ENCODE measurements around the gene CIC. TPM values are rescaled to one million over a fixed set of nuclear protein-coding genes. Genes with fewer than 3 reads are reported as not detected.
A peak's percentile ranks its signal among the peaks of the same experiment; 100 is the strongest.

CIC gene
- total RNA-seq, 4 donors from 2014 or later = 27.0 to 74.1 (median 41.3) TPM

DNA sequence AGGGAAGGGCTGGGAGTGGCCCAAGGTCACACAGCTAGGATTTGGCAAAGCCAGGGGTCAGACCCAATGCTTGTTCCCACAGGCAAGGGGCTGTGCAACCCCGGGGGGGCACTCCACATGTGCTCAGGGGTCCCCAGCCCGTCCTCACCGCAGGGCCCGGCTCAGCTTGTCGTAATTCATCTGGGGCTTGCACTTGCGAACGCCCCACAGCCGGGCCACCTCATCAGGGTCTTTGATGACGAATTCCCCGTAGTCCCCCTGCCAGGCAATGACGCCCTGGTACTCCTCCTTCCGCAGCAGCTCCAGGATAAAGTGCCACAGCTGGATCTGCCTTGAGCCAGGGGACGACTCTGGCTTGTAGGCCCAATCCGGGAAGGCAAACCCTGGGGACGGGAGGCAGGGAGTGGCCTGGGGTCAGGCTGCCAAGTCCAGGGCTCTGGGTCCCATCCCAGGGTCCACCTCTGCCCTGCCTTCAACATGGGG, 18.8 kb upstream of the CIC start:
- H3K27me3 ChIP-seq = no peaks in the 10 kb centered on the region
- 3 to 33% methylated on average over 10 to 15 of the region's 15 CpGs for WGBS, 2 donors
- peak overlapping the region; percentile 98 to 100 (median 100) for H3K27ac ChIP-seq
- H3K36me3 ChIP-seq = peaks cover 0 to 34% (median 0%) of the 10 kb centered on the region in 3 donors
- peaks cover 0 to 78% (median 52%) of the 10 kb centered on the region in 4 donors for H3K4me1 ChIP-seq
- H3K4me3 ChIP-seq = peak overlapping the region in 2 of 4 donors; percentile 16 to 88
- no peak for DNase-seq (ENCODE audit: low spot score in 2 of 2)
- H3K9me3 ChIP-seq = no peaks in the 10 kb centered on the region
- TF ChIP-seq POLR2A (IDR thresholded peaks at IDR 0.05) = no peak
- no peak for TF ChIP-seq EP300 (IDR thresholded peaks at IDR 0.05)
- TF ChIP-seq, protein P1, sequence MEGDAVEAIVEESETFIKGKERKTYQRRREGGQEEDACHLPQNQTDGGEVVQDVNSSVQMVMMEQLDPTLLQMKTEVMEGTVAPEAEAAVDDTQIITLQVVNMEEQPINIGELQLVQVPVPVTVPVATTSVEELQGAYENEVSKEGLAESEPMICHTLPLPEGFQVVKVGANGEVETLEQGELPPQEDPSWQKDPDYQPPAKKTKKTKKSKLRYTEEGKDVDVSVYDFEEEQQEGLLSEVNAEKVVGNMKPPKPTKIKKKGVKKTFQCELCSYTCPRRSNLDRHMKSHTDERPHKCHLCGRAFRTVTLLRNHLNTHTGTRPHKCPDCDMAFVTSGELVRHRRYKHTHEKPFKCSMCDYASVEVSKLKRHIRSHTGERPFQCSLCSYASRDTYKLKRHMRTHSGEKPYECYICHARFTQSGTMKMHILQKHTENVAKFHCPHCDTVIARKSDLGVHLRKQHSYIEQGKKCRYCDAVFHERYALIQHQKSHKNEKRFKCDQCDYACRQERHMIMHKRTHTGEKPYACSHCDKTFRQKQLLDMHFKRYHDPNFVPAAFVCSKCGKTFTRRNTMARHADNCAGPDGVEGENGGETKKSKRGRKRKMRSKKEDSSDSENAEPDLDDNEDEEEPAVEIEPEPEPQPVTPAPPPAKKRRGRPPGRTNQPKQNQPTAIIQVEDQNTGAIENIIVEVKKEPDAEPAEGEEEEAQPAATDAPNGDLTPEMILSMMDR (IDR thresholded peaks at IDR 0.05) = no peak

DNA sequence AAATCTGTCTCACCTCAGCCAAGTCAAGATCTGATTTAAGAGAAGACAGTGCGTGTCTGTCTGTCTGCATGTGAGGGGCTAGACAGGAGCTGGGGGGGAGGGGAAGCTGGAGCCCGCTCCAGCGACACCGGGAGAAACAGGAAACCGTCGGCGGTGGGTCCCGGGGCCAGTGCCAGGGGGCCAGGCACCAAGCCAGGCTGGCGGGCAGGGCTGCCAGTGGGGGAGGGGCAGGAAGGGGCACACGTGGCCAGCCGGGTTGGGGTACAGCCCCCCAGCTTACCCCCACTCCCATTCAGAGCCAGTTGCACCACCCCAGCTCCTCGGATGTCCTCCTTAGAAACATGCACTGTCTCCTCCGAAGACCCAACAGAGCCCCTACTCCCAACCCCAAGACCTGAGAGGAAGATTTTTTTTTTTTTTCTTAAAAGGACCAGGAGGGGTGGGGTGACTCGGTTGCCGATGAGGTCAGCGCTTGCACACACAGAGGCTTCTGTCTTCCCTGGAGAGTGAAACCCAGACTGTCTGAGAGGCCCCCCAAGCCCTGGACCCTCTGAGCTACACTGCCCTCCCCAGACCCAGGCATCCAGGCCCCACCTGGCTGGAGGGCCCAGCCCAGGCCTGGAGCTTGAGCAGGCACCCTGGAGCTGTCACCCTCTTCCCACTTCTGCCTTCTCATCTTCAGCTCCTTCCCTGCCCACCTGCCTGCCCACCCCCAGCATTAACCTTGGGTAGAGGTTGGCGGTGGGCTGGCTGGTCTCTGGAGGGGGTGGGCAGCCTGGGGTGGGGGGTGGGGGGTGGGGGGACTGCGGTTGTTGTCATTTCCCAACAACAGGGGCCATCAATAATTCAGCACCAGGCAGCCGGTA, 18.2 kb upstream of the CIC start:
- TF ChIP-seq, protein P1 (IDR thresholded peaks at IDR 0.05) = no peak
- TF ChIP-seq POLR2A (IDR thresholded peaks at IDR 0.05) = no peak
- peak in 1 of 2 donors; percentile 22 for TF ChIP-seq EP300 (IDR thresholded peaks at IDR 0.05)
- peak overlapping the region in 2 of 4 donors; percentile 16 to 88 for H3K4me3 ChIP-seq
- DNase-seq (ENCODE audit: low spot score in 2 of 2) = no peak
- no peaks in the 10 kb centered on the region for H3K9me3 ChIP-seq
- no peaks in the 10 kb centered on the region for H3K27me3 ChIP-seq
- H3K27ac ChIP-seq = peak overlapping the region; percentile 98 to 100 (median 100)
- WGBS, 2 donors = 3 to 8% methylated on average over 16 to 18 of the region's 19 CpGs
- H3K4me1 ChIP-seq = peaks cover 0 to 77% (median 50%) of the 10 kb centered on the region in 4 donors
- H3K36me3 ChIP-seq = peaks cover 0 to 34% (median 0%) of the 10 kb centered on the region in 3 donors

DNA sequence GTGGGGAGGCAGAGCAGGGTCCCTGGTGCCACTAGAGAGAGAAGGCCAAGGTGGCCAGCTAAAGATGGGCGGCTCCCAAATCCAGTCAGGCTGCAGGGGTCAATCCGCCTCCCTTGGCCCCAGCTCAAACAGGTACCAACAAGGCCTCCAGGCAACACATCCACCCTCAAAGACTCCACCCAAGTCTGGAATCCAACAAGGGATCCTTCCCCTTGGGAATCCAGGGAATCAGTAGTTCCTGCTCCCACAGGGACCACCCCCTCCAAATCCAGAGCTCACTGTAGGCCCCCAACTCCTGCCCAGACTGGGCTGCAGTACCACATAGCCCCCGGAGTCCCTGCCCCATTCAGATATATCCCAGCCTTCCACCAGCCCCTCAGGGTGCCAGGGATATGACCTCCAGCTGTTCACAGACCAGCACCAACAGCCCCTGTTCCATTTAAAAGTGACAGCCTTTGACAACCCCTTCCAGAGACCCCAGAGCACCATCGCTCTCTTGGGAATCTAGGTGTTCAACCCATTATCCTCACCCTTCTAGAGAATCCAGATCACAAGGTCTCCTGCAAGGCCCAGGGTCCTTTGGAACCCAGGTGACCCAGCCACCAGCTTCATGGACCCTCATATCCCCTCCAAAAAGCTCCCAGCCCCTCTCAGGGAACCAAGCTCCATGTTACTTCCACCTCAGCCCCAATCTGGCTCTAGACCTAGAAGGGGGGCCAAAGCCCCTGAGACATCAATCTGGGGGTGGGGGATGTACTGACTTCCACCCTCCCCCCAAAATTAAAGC, 17.3 kb upstream of the CIC start:
- H3K27me3 ChIP-seq = no peaks in the 10 kb centered on the region
- 46 to 54% methylated on average over 4 of the region's 4 CpGs for WGBS, 2 donors
- peaks cover 0 to 34% (median 0%) of the 10 kb centered on the region in 3 donors for H3K36me3 ChIP-seq
- no peaks in the 10 kb centered on the region for H3K9me3 ChIP-seq
- TF ChIP-seq, protein P1 (IDR thresholded peaks at IDR 0.05) = no peak
- TF ChIP-seq POLR2A (IDR thresholded peaks at IDR 0.05) = no peak
- TF ChIP-seq EP300 (IDR thresholded peaks at IDR 0.05) = no peak
- H3K4me1 ChIP-seq = peaks cover 0 to 76% (median 45%) of the 10 kb centered on the region in 4 donors
- DNase-seq (ENCODE audit: low spot score in 2 of 2) = no peak
- peak overlapping the region; percentile 98 to 100 (median 100) for H3K27ac ChIP-seq
- peak overlapping the region; percentile 88 to 99 (median 96) for H3K4me3 ChIP-seq

DNA sequence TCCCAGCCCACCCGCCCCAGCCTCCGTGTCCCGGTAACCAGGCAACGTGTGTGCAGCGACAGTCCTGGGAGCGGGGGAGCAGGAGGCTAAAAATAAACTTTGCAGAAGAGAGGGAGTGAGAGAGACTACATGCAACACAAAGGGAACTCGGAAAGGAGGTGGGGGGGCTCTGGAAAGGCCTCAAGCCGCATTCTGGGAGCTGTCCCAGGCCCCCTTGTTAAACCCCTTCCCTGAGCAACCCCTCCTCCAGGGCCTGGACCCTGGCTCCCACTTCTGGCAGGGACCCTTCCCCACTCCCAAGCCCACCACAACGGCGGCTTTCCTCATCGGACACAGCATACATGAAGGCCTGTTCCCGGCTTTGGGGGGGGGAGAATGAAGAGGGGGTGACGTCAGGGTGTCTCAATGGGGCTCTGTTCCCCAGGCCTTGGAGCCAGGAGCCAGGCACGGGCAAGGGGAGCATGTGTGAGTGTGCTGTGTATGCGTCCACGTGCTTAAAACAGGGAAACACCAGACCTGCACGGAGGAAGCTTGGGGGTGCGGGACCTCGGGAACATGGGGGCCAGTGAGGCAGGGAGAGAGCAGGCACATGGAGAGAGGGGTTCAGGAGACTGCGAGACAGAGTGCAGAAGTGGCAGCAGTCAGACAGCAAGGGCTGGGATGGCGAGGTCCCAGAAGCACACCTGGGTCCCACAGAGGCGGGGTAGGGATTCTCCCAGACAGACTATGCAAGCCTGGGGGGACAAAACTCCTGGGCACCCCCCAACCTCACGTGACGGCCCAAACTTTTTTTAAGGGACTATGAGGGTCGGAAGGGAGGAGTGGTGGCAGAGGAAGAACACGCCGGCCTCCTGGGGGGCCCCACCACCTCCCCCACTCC, 16.4 kb upstream of the CIC start:
- WGBS, 2 donors = 1 to 2% methylated on average over 27 of the region's 27 CpGs
- H3K4me1 ChIP-seq = peaks cover 0 to 72% (median 40%) of the 10 kb centered on the region in 4 donors
- peak overlapping the region; percentile 88 to 99 (median 96) for H3K4me3 ChIP-seq
- peak in 1 of 2 donors; percentile 79 for TF ChIP-seq EP300 (IDR thresholded peaks at IDR 0.05)
- TF ChIP-seq, protein P1 (IDR thresholded peaks at IDR 0.05) = peak in 1 of 5 experiments; percentile 24
- TF ChIP-seq POLR2A (IDR thresholded peaks at IDR 0.05) = peak in 1 of 2 donors; percentile 57
- H3K9me3 ChIP-seq = no peaks in the 10 kb centered on the region
- no peaks in the 10 kb centered on the region for H3K27me3 ChIP-seq
- DNase-seq (ENCODE audit: low spot score in 2 of 2) = peak in 1 of 2 donors; percentile 63
- H3K27ac ChIP-seq = peak overlapping the region; percentile 98 to 100 (median 100)
- H3K36me3 ChIP-seq = peaks cover 0 to 29% (median 0%) of the 10 kb centered on the region in 3 donors

Data from tibial nerve (tissue), 4 donors.